SK-MEL-5 (cell line): ENCODE results near the gene EPHA6. TPM values are rescaled to one million over a fixed set of nuclear protein-coding genes. Genes with fewer than 3 reads are reported as not detected.

Source experiments
- DNase-seq: peaks from one replicate; pipeline ENCODE4 v3.0.0-alpha.2; 2016; ENCODE audit warnings: low read depth, low spot score
- in situ Hi-C: cut with HindIII; loops from 2 replicates; pipeline ENCODE4 v1.10.0; 2016; ENCODE audit warnings: low sequenced_read_pairs, high pct_unique_total_duplicates, low pct_unique_long_range_greater_than_20kb
- polyA plus RNA-seq, 2 experiments: library from polyadenylated mRNA; depleted of rRNA; stranded (reverse); fragments of >200 nt; gene quantifications; 2 replicates each; pipeline ENCODE4 v1.2.3, GENCODE V29; 2015
- total RNA-seq: library from RNA; depleted of rRNA; stranded (reverse); fragments of >200 nt; shearing (Covaris generic); gene quantifications from 2 replicates; pipeline ENCODE4 v1.2.3, GENCODE V29; 2014; rRNA removed

EPHA6 gene
- total RNA-seq = not detected in 2 replicates
- polyA plus RNA-seq (2015; cell fraction: cytosol; rRNA removed) = not detected in 2 replicates
- not detected in 2 replicates for polyA plus RNA-seq (2015; cell fraction: nucleus; rRNA removed)

- in situ Hi-C loops = no loop called here
- peak; percentile 19 for DNase-seq
Observed at GRCh38 chr3:96813820-96814650, at the start of gene EPHA6. Gene EPHA6 (plus strand): TSS chr3:96814594.

GRCh38 chr3:96776818-96777217 lies 37.6 kb upstream of the EPHA6 start:
- DNase-seq = no peak
- in situ Hi-C loops = no loop called here

- peak; percentile 14 for DNase-seq
- in situ Hi-C loops = no loop called here
Observed at GRCh38 chr3:96779810-96780209, 34.6 kb upstream of the EPHA6 start.

DNA sequence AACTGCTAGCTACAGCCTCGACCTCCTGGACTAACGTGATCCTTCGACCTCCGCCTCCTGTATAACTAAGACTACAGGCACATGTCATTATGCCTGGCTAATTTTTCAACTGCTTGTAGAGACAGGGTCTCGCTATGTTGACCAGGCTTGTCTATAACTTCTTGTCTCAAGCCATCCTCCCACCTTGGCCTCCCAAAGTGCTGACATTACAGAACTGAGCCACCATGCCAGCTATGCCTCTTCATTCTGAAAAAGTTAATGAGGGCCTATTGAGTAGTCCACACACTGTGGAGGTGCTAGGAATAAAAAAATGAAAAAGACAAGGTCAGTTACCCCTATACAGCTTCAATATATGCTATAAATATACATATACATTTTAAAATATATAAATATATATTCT lies 18.3 kb upstream of the EPHA6 start:
- in situ Hi-C loops = no loop called here
- no peak for DNase-seq

DNA sequence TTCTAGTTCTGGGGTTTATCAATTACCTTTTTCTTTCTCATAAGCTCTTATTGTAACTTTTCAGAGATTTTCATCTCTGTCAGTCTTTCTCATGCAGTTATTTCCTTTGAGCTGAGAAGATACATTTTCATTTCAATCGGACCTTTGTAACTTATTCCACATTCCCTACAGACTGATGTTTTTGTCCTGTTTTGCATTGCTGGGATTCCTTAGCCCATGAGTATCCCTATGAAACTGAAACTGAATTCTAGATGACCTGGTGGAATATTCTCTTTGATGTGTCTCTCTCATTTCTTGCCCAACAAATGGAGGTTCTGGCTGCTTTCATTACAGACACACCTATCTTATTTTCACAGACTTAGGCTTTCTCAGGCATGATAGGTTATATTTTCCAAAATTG lies 10.5 kb upstream of the EPHA6 start:
- in situ Hi-C loops = no loop called here
- no peak for DNase-seq

- in situ Hi-C loops = no loop called here
- no peak for DNase-seq
Observed at GRCh38 chr3:96806341-96806740, 8.1 kb upstream of the EPHA6 start.

- in situ Hi-C loops = no loop called here
- DNase-seq = peak; percentile 77
Observed at GRCh38 chr3:96813134-96813819, 1.1 kb upstream of the EPHA6 start.

GRCh38 chr3:96814651-96815567 lies 515 bp downstream of the EPHA6 start:
- no peak for DNase-seq
- in situ Hi-C loops = no loop called here

DNA sequence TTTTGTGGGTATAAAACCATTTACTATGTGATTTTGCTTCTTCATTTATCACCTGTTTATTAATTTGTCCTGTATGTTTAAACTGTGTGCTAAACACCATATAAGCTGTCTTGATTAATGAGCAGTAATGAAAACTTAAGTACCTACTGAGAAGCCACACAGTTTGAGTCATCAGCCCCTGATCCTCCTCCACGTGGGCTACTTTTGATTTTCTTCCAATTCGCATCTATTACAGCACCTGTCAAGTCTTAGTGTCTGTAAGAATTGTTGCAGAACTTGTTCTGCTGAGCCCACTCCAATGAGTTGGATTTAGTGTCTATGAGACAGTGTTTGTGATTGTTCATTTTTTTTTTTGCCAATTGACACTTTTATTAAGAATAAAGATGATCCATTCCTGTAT lies 16.8 kb downstream of the EPHA6 start:
- in situ Hi-C loops = no loop called here
- DNase-seq = no peak

DNA sequence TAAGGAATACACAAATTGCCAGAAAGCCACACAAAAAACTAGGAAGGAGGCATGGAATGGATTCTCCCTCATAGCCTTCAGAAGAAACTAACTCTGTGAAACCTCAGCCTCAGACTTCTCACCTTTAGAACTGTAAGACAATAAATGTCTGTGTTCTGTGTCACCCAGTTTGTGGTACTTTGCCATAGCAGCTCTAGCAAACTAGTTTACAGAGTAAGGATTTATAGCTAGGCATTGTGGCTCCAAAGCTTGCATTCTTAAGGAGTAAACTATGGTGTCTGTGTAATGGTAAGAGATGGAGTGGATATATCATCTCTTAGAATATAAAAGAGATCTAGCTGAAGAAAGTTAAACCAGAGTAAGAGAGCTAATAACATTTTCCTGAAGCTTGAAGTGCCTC lies 18.9 kb downstream of the EPHA6 start:
- in situ Hi-C loops = no loop called here
- no peak for DNase-seq

DNA sequence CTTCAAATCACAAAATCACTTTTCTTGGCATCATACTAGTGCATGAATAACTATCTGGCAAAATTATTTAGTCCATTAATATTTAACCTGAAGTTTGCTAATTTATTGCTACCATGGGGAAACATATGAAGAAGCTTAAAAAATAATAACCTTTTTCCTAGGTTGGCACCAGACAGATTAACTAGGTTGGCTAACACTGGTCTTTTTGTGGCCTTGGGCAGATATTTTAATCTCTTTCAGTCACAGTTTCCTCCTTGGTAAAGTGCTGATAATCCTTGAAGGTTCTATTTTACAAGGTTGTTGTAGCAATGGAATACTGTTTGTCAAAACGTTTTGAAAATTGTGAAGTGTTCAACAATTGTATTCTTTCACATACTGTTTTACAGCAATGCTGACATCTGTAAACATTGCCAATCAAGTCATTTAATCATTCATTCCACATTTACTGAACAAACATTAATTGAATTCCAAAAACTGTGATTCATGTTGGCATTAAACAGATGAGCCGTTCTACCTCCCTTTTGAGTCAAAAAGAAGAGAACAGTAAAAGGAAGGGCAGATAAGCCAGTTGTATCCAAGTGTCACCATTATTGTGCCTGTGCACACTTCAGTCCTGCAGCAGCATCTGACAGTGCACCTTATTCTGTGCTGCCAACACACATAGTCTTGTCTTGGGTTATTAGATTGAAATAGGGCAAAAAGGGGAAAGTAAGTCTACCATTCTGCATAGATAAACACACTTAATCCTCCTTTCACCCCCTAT lies 21.9 kb downstream of the EPHA6 start:
- no peak for DNase-seq
- in situ Hi-C loops = no loop called here

GRCh38 chr3:96843505-96844203 lies 29.3 kb downstream of the EPHA6 start:
- in situ Hi-C loops = no loop called here
- DNase-seq = no peak

- DNase-seq = no peak
- in situ Hi-C loops = no loop called here
Observed at GRCh38 chr3:96844204-96844514, 29.8 kb downstream of the EPHA6 start.

DNA sequence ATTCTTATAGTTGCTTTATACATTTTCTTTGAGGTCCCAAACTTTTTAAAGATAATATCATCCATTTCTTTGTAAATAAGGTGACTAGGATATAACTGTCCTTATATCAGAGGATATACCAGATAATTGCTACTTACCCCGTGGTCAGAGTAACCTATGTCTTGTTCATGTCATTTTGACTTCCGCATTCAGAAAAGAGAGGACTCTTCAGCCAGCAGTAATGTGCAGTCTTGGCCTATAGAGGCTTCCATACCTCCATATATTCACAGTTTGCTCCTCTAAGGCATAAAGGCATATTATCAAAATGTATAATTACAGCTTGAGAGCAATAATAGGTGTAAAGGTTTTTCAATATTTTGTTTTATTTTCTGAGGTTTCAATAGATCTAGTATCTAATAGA lies 38.5 kb downstream of the EPHA6 start:
- DNase-seq = no peak
- in situ Hi-C loops = no loop called here

- no peak for DNase-seq
- in situ Hi-C loops = no loop called here
Observed at GRCh38 chr3:96860882-96861281, 46.5 kb downstream of the EPHA6 start.

GRCh38 chr3:96863129-96863740 lies 48.8 kb downstream of the EPHA6 start:
- peak; percentile 64 for DNase-seq

More at GRCh38 chr3:96863129-96863740, 48.8 kb downstream of the EPHA6 start:
- in situ Hi-C loops = no loop called here
